Measurements from ENCODE around the gene SECISBP2L. TPM values are rescaled to one million over a fixed set of nuclear protein-coding genes. Genes with fewer than 3 reads are reported as not detected.

The SECISBP2L gene
- total RNA-seq, 1 experiment from 2014 or later, result 12.3 TPM

Other genes starting within 250 kb of the SECISBP2L start
- gene CEP152, start 235.4 kb downstream of the SECISBP2L start, total RNA-seq (2014; rRNA removed; shearing (Covaris generic)), result 3.1 and 3.6 TPM in 2 replicates
- 228 and 261 TPM in 2 replicates for gene EID1, start 168.3 kb downstream of the SECISBP2L start, total RNA-seq (2014; rRNA removed; shearing (Covaris generic))
- not detected in 2 replicates for gene SHC4, start 82.5 kb downstream of the SECISBP2L start, total RNA-seq (2014; rRNA removed; shearing (Covaris generic))
- gene COPS2, start 109.2 kb upstream of the SECISBP2L start, total RNA-seq (2014; rRNA removed; shearing (Covaris generic)), result 127 and 223 TPM in 2 replicates
- 19.4 and 45.1 TPM in 2 replicates for gene GALK2, start 123.8 kb upstream of the SECISBP2L start, total RNA-seq (2014; rRNA removed; shearing (Covaris generic))

All from G401 (cell line).